Tibial nerve (tissue), 4 donors: ENCODE results near the gene ARHGEF19. TPM values are rescaled to one million over a fixed set of nuclear protein-coding genes. Genes with fewer than 3 reads are reported as not detected.

Experiments used
- DNase-seq, 2 donors: peaks; one replicate each; pipeline ENCODE4 v3.0.0-alpha.2; 2019; ENCODE audit warnings: low spot score in 2 of 2
- H3K27ac ChIP-seq, 4 donors: fragments of 200-600 bp; sonication (generic) in 3 of 4; one replicate each; pipeline ENCODE4 v1.5.1; 2017 to 2019; ENCODE audit warnings: mild to moderate bottlenecking in 1 of 4
- H3K27me3 ChIP-seq, 2 donors: fragments of 200-600 bp; sonication (generic) in 1 of 2; one replicate each; pipeline versions ENCODE4 v1.5.1 to v1.6.0; 2017 to 2019
- H3K36me3 ChIP-seq, 3 donors: fragments of 200-600 bp; sonication (generic); one replicate each; pipeline ENCODE4 v1.5.1; 2018 to 2019
- H3K4me1 ChIP-seq, 4 donors: fragments of 200-600 bp; sonication (generic) in 3 of 4; one replicate each; pipeline ENCODE4 v1.5.1; 2017 to 2019
- H3K4me3 ChIP-seq, 4 donors: fragments of 200-600 bp; sonication (generic) in 3 of 4; one replicate each; pipeline ENCODE4 v1.5.1; 2017 to 2019; ENCODE audit warnings: mild to moderate bottlenecking in 1 of 4, moderate library complexity in 1 of 4
- H3K9me3 ChIP-seq, 4 donors: fragments of 200-600 bp; sonication (generic) in 3 of 4; one replicate each; pipeline ENCODE4 v1.5.1; 2017 to 2019
- CTCF ChIP-seq, 5 experiments: fragments of 200-600 bp in 3 of 5; fragments of 450-650 bp in 2 of 5; sonication (generic) in 3 of 5; IDR thresholded peaks; one replicate each; pipeline ENCODE4 v1.5.1; 2016 to 2019; ENCODE audit warnings: antibody characterized with exemption in 5 of 5, mild to moderate bottlenecking in 3 of 5, moderate library complexity in 2 of 5
- EP300 ChIP-seq, 2 donors: sonication (generic); formaldehyde crosslinking; IDR thresholded peaks; one replicate each; pipeline ENCODE4 v1.6.1; 2017; ENCODE audit warnings: antibody characterized with exemption in 2 of 2, mild to moderate bottlenecking in 1 of 2
- POLR2A ChIP-seq, 2 donors: fragments of 450-650 bp; IDR thresholded peaks; one replicate each; pipeline ENCODE4 v1.6.1; 2017; ENCODE audit warnings: antibody characterized with exemption in 2 of 2, mild to moderate bottlenecking in 2 of 2, moderate library complexity in 2 of 2
- WGBS, 2 donors: methylation state at CpG; one replicate each; pipeline ENCODE4 v1.1.5; 2018; 5-methylcytosine and 5-hydroxymethylcytosine counted together
- total RNA-seq, 4 donors: library from RNA; depleted of rRNA; stranded (reverse); fragments of >200 nt; gene quantifications; one replicate each; pipeline ENCODE4 v1.1.0, GENCODE V29; 2016

The ARHGEF19 gene
- total RNA-seq, 4 donors from 2014 or later, result 7.8 to 19.3 (median 11.1) TPM

- Histone ChIP-seq H3K27ac (peak overlapping the region; percentile 76 to 98 (median 86)), H3K9me3 (no peaks in the 10 kb centered on the region), H3K36me3 (no peaks in the 10 kb centered on the region), H3K4me3 (no peak overlapping the region), H3K4me1 (peaks cover 4 to 68% (median 54%) of the 10 kb centered on the region in 4 donors), H3K27me3 (no peaks in the 10 kb centered on the region)
- no peak for TF ChIP-seq CTCF (IDR thresholded peaks at IDR 0.05)
- no peak for TF ChIP-seq POLR2A (IDR thresholded peaks at IDR 0.05)
- no peak for TF ChIP-seq EP300 (IDR thresholded peaks at IDR 0.05)
- WGBS, 2 donors, result 59 to 70% methylated on average over 7 of the region's 7 CpGs
- DNase-seq, result no peak
These were observed 35.8 kb downstream of the ARHGEF19 start for GRCh38 chr1:16176653-16177052.

GRCh38 chr1:16175610-16176553 is 36.6 kb downstream of the ARHGEF19 start:
- Histone ChIP-seq H3K27me3 (no peaks in the 10 kb centered on the region), H3K36me3 (no peaks in the 10 kb centered on the region), H3K9me3 (no peaks in the 10 kb centered on the region), H3K27ac (peak overlapping the region; percentile 76 to 98 (median 86)), H3K4me1 (peaks cover 4 to 60% (median 46%) of the 10 kb centered on the region in 4 donors), H3K4me3 (no peak overlapping the region)
- TF ChIP-seq POLR2A (IDR thresholded peaks at IDR 0.05) (no peak), EP300 (IDR thresholded peaks at IDR 0.05) (peak; percentile 59 to 81), CTCF (IDR thresholded peaks at IDR 0.05) (peak in 1 of 5 experiments; percentile 14)
- peak; percentile 84 to 86 for DNase-seq
- 2 to 8% methylated on average over 22 of the region's 24 CpGs for WGBS, 2 donors

GRCh38 chr1:16174886-16175598 is 37.4 kb downstream of the ARHGEF19 start:
- peak overlapping the region; percentile 76 to 98 (median 86) for H3K27ac ChIP-seq
- H3K4me3 ChIP-seq, result no peak overlapping the region
- H3K36me3 ChIP-seq, result no peaks in the 10 kb centered on the region
- 33 to 45% methylated on average over 18 to 20 of the region's 22 CpGs for WGBS, 2 donors
- no peak for TF ChIP-seq CTCF (IDR thresholded peaks at IDR 0.05)
- TF ChIP-seq POLR2A (IDR thresholded peaks at IDR 0.05), result no peak
- no peak for TF ChIP-seq EP300 (IDR thresholded peaks at IDR 0.05)
- no peaks in the 10 kb centered on the region for H3K9me3 ChIP-seq
- no peaks in the 10 kb centered on the region for H3K27me3 ChIP-seq
- no peak for DNase-seq
- peaks cover 4 to 52% (median 41%) of the 10 kb centered on the region in 4 donors for H3K4me1 ChIP-seq

GRCh38 chr1:16174261-16174868 is 38.1 kb downstream of the ARHGEF19 start:
- peak overlapping the region; percentile 27 to 98 (median 82) for H3K27ac ChIP-seq
- no peaks in the 10 kb centered on the region for H3K27me3 ChIP-seq
- WGBS, 2 donors, result 68 to 74% methylated on average over 7 to 9 of the region's 9 CpGs
- no peak for DNase-seq
- no peak overlapping the region for H3K4me3 ChIP-seq
- H3K9me3 ChIP-seq, result no peaks in the 10 kb centered on the region
- peaks cover 4 to 52% (median 41%) of the 10 kb centered on the region in 4 donors for H3K4me1 ChIP-seq
- no peaks in the 10 kb centered on the region for H3K36me3 ChIP-seq
- TF ChIP-seq EP300 (IDR thresholded peaks at IDR 0.05) (no peak), CTCF (IDR thresholded peaks at IDR 0.05) (no peak), POLR2A (IDR thresholded peaks at IDR 0.05) (no peak)
